Effector memory CD8-positive, alpha-beta T cell (primary cell): ENCODE results near the gene DTWD2.
A peak's percentile ranks its signal among the peaks of the same experiment; 100 is the strongest.
"Not testable (repeated sequence)": the region's sequence is repeated elsewhere in the genome, so short reads cannot be mapped to it uniquely, and the experiment has no call there.

Experiments used
- ATAC-seq: fragments of 150-1000 bp; cut with Tn5 transposase; replicated peaks from 2 replicates; pipeline ENCODE4 v1.10.0; 2021; ENCODE audit warnings: mild to moderate bottlenecking, moderate library complexity
- DNase-seq, 3 experiments: peaks; one replicate each; pipeline ENCODE4 v3.0.0; 2021
- H3K27ac Mint-ChIP-seq, 2 donors: one replicate each; pipeline ENCODE4 v1.8.0; 2022; ENCODE audit warnings: mild to moderate bottlenecking in 2 of 2, mixed read lengths in 2 of 2, moderate library complexity in 2 of 2
- H3K27me3 Mint-ChIP-seq, 2 donors: one replicate each; pipeline ENCODE4 v1.8.0; 2022; ENCODE audit warnings: mixed read lengths in 2 of 2
- H3K36me3 Mint-ChIP-seq: one replicate; pipeline ENCODE4 v1.8.0; 2022; ENCODE audit warnings: mild to moderate bottlenecking, moderate library complexity, mixed read lengths; ENCODE audit not compliant: insufficient read depth
- H3K4me1 Mint-ChIP-seq, 2 donors: one replicate each; pipeline ENCODE4 v1.8.0; 2022; ENCODE audit warnings: low read depth in 2 of 2, mixed read lengths in 2 of 2
- H3K4me3 Mint-ChIP-seq, 2 donors: one replicate each; pipeline ENCODE4 v1.8.0; 2022; ENCODE audit warnings: mild to moderate bottlenecking in 2 of 2, mixed read lengths in 2 of 2, moderate library complexity in 2 of 2
- H3K9me3 Mint-ChIP-seq, 2 donors: one replicate each; pipeline ENCODE4 v1.8.0; 2022; ENCODE audit warnings: mixed read lengths in 2 of 2

DTWD2 gene

DNA sequence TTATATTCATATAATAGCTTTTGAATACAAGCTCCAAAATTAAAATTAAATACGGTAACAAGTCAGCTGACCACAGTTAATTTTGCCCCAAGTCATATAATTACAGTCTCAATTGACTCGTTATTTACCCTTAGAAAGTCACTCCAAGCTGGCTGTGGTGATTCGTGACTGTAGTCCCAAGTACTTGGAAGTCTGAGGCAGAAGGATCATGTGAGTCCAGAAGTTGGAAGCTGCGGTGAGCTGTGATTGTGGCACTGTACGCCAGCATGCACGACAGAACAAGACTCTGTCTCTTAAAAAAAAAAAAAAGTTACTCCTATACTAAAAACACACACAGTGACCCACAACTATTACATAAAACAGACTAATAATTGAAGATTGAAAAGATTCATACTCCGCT is 31.6 kb upstream of the DTWD2 start:
- H3K4me1 Mint-ChIP-seq = no peaks in the 10 kb centered on the region
- no peak overlapping the region for H3K27ac Mint-ChIP-seq

GRCh38 chr5:119019501-119019900 is 31.2 kb upstream of the DTWD2 start:
- no peaks in the 10 kb centered on the region for H3K9me3 Mint-ChIP-seq
- H3K4me1 Mint-ChIP-seq = no peaks in the 10 kb centered on the region
- H3K27me3 Mint-ChIP-seq = no peaks in the 10 kb centered on the region
- no peak overlapping the region for H3K27ac Mint-ChIP-seq
- DNase-seq (no peak), ATAC-seq (no peak)
- H3K4me3 Mint-ChIP-seq = no peak overlapping the region
- H3K36me3 Mint-ChIP-seq = no peaks in the 10 kb centered on the region

More for the DNA sequence above, 31.6 kb upstream of the DTWD2 start:
- H3K4me3 Mint-ChIP-seq = no peak overlapping the region
- ATAC-seq (no peak), DNase-seq (no peak)
- no peaks in the 10 kb centered on the region for H3K9me3 Mint-ChIP-seq
- no peaks in the 10 kb centered on the region for H3K36me3 Mint-ChIP-seq
- no peaks in the 10 kb centered on the region for H3K27me3 Mint-ChIP-seq

DNA sequence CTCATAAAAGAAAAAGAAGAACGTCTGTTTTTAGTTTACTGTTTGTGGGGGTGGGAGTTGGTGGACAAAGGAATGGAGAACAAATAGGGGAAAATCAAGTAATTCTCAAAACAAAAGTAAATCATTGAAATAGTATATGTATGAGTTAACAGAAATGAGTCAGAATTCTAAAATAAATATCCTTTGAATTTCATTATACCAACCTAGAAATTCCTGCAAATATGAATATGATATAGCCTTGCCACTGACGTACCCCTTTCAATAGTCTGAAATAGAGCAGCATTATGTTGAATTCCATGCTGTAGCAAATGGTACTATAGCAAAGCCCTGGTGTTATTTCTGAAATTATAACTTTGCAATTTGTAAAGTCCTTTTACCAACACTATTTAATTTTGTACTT is 29.6 kb upstream of the DTWD2 start:
- DNase-seq (no peak), ATAC-seq (no peak)
- H3K27ac Mint-ChIP-seq = no peak overlapping the region
- no peak overlapping the region for H3K4me3 Mint-ChIP-seq
- H3K36me3 Mint-ChIP-seq = no peaks in the 10 kb centered on the region
- H3K9me3 Mint-ChIP-seq = no peaks in the 10 kb centered on the region
- no peaks in the 10 kb centered on the region for H3K4me1 Mint-ChIP-seq
- H3K27me3 Mint-ChIP-seq = no peaks in the 10 kb centered on the region

DNA sequence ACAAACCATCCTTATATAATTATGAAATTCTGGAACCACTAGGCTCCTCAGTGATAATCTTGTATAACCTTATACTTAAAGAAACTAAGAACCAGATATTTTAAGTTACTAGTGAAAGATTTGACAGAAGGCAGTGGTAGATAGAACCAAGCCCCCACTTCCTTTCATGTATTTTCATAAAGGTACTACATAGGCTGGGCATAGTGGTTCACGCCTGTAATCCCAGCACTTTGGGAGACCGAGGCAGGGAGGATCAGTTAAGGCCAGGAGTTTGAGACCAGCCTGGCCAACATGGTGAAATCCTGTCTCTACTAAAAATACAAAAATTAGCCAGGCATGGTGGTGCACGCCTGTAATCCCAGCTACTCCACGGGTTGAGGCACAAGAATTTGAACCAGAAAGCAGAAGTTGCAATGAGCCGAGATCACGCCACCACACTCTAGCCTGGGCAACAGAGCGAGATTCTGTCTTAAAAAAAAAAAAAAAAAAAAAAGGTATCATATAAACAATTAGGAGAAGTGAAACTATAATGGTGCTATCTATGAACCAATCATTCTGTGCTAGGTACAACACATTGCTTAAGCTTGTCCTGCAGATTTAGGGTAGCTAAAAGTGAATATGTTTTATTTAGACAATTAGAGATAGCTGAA is 27.9 kb upstream of the DTWD2 start:
- Mint-ChIP-seq H3K27me3 (no peaks in the 10 kb centered on the region), H3K36me3 (no peaks in the 10 kb centered on the region), H3K4me3 (no peak overlapping the region), H3K27ac (no peak overlapping the region), H3K9me3 (no peaks in the 10 kb centered on the region), H3K4me1 (no peaks in the 10 kb centered on the region)
- DNase-seq = no peak
- peak; percentile 12 for ATAC-seq

DNA sequence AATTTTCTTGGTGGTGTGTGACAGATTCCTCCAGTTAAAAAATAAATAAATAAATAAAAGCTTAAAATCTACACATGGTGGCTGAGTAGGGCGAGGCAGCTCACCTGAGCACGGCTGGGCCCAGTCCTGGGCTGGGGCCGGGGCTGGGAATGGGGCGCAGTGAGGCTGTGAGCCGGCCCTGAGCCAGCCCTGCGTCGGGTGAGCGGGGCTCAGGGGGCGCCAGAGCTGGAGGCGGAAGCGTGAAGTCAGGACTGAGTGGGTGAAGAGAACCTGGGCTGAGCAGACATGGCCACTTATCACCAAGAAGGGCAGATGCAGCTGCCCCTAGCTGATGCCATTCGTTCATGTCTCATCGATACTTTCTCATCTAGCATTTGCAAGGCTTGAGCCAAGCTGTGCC is 22.8 kb upstream of the DTWD2 start:
- H3K4me3 Mint-ChIP-seq = no peak overlapping the region
- no peaks in the 10 kb centered on the region for H3K36me3 Mint-ChIP-seq
- no peak for DNase-seq
- H3K4me1 Mint-ChIP-seq = no peaks in the 10 kb centered on the region
- no peak for ATAC-seq
- no peaks in the 10 kb centered on the region for H3K27me3 Mint-ChIP-seq
- H3K9me3 Mint-ChIP-seq = no peaks in the 10 kb centered on the region
- no peak overlapping the region for H3K27ac Mint-ChIP-seq

DNA sequence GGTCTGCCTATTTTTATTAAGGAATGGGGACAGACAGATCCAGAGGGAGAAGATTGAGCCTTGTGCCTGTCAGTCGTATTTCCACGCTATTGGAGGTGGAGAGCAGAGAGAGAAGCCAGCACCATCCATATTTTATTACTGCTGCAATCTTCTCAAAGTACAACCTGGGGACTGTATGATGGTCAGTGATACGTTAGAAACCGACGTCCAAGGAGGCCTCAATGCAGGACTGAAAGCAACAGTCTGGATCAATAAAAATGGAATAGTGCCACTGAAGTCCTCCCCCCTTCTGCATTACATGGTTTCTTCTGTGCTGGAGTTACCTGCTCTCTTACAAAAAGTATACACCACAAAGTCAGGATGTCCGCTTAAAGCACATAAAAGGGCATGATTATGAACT is 21.9 kb upstream of the DTWD2 start:
- H3K27ac Mint-ChIP-seq = no peak overlapping the region
- no peak for ATAC-seq
- H3K36me3 Mint-ChIP-seq = no peaks in the 10 kb centered on the region
- H3K4me3 Mint-ChIP-seq = no peak overlapping the region
- no peak for DNase-seq
- no peaks in the 10 kb centered on the region for H3K9me3 Mint-ChIP-seq
- no peaks in the 10 kb centered on the region for H3K4me1 Mint-ChIP-seq
- no peaks in the 10 kb centered on the region for H3K27me3 Mint-ChIP-seq

DNA sequence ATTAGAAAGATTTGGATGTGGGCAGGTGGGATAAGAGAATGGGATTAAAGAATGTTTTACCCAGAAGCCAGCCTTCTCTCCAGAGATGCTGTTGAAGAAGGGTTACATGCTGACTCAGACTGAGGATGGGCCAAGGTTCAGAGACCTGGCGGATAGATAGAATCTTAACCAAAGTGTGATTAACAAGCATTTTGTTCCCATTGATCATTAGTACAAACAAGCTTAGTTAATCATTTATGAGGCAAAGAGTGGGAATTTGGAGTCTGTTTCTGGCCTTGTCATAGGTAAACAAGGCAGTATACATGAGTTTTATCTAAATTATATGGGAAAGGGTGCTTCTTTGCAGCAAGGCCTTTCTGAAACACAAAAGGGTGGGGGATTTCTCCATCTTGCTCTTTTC is 20.8 kb upstream of the DTWD2 start:
- no peak overlapping the region for H3K4me3 Mint-ChIP-seq
- ATAC-seq = no peak
- H3K27me3 Mint-ChIP-seq = no peaks in the 10 kb centered on the region
- no peaks in the 10 kb centered on the region for H3K9me3 Mint-ChIP-seq
- H3K36me3 Mint-ChIP-seq = no peaks in the 10 kb centered on the region
- no peak for DNase-seq
- H3K27ac Mint-ChIP-seq = no peak overlapping the region
- H3K4me1 Mint-ChIP-seq = no peaks in the 10 kb centered on the region

GRCh38 chr5:118999696-119000095 is 11.3 kb upstream of the DTWD2 start:
- no peaks in the 10 kb centered on the region for H3K36me3 Mint-ChIP-seq
- DNase-seq (no peak), ATAC-seq (no peak)
- peaks cover 0 to 2% of the 10 kb centered on the region in 2 donors for H3K9me3 Mint-ChIP-seq
- peaks cover 18 to 33% of the 10 kb centered on the region in 2 donors for H3K27me3 Mint-ChIP-seq
- no peaks in the 10 kb centered on the region for H3K4me1 Mint-ChIP-seq
- no peak overlapping the region for H3K4me3 Mint-ChIP-seq
- H3K27ac Mint-ChIP-seq = no peak overlapping the region

DNA sequence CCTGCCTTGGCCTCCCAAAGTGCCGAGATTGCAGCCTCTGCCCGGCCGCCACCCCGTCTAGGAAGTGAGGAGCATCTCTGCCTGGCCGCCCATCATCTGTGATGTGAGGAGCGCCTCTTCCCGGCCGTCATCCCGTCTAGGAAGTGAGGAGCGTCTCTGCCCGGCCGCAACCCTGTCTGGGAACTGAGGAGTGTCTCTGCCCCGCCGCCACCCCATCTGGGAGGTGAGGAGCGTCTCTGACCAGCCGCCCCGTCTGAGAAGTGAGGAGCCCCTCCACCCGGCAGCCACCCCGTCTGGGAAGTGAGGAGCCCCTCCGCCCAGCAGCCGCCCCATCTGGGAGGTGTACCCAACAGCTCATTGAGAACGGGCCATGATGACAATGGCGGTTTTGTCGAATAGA is 10.5 kb upstream of the DTWD2 start:
- not testable (repeated sequence) for H3K4me3 Mint-ChIP-seq, ATAC-seq, H3K27ac Mint-ChIP-seq, H3K36me3 Mint-ChIP-seq, H3K9me3 Mint-ChIP-seq, DNase-seq, H3K4me1 Mint-ChIP-seq
- peaks cover 18 to 33% of the 10 kb centered on the region in 2 donors for H3K27me3 Mint-ChIP-seq

- no peak overlapping the region for H3K27ac Mint-ChIP-seq
- ATAC-seq (no peak), DNase-seq (no peak)
- no peak overlapping the region for H3K4me3 Mint-ChIP-seq
- no peaks in the 10 kb centered on the region for H3K4me1 Mint-ChIP-seq
- peaks cover 0 to 2% of the 10 kb centered on the region in 2 donors for H3K9me3 Mint-ChIP-seq
- peaks cover 12 to 33% of the 10 kb centered on the region in 2 donors for H3K27me3 Mint-ChIP-seq
- H3K36me3 Mint-ChIP-seq = no peaks in the 10 kb centered on the region
Measured at GRCh38 chr5:118996098-118996497, 7.8 kb upstream of the DTWD2 start.

- Mint-ChIP-seq H3K27me3 (peaks cover 12 to 27% of the 10 kb centered on the region in 2 donors), H3K4me1 (no peaks in the 10 kb centered on the region), H3K4me3 (no peak overlapping the region), H3K9me3 (no peaks in the 10 kb centered on the region), H3K27ac (no peak overlapping the region), H3K36me3 (no peaks in the 10 kb centered on the region)
- DNase-seq (no peak), ATAC-seq (no peak)
Measured at GRCh38 chr5:118994595-118994994, 6.2 kb upstream of the DTWD2 start.

GRCh38 chr5:118993118-118993517 is 4.8 kb upstream of the DTWD2 start:
- H3K36me3 Mint-ChIP-seq, ATAC-seq, DNase-seq, H3K27ac Mint-ChIP-seq, H3K4me3 Mint-ChIP-seq, H3K9me3 Mint-ChIP-seq, H3K4me1 Mint-ChIP-seq: not testable (repeated sequence)
- peaks cover 12 to 26% of the 10 kb centered on the region in 2 donors for H3K27me3 Mint-ChIP-seq

DNA sequence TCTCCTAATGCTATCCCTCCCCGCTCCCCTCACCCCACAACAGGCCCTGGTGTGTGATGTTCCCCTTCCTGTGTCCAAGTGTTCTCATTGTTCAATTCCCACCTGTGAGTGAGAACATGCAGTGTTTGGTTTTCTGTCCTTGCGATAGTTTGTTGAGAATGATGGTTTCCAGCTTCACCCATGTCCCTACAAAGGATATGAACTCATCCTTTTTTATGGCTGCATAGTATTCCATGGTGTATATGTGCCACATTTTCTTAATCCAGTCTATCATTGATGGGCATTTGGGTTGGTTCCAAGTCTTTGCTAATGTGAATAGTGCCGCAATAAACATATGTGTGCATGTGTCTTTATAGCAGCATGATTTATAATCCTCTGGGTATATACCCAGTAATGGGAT is 3.7 kb upstream of the DTWD2 start:
- peaks cover 12 to 15% of the 10 kb centered on the region in 2 donors for H3K27me3 Mint-ChIP-seq
- ATAC-seq, H3K36me3 Mint-ChIP-seq, H3K4me1 Mint-ChIP-seq, DNase-seq, H3K9me3 Mint-ChIP-seq, H3K4me3 Mint-ChIP-seq, H3K27ac Mint-ChIP-seq: not testable (repeated sequence)

DNA sequence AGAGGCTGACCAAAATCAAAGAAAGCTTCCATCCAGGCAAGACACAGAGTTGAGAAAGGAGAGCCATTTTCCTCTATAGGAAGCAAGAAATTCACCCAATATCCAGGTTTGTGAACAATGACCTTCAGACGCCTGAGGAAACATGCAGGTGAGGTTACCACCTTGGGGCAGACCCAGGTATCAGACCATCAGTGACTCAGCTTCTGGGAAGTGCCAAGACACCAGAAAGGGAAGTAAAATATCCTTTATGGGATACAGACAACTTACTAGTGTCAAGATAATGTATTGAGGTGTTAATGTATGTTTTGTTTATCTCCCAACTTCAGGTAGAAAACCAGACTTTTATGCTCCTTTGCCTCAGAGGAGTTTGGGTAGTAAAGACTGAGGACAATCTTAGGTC is 2.2 kb upstream of the DTWD2 start:
- Mint-ChIP-seq H3K4me1 (peaks cover 6 to 9% of the 10 kb centered on the region in 2 donors), H3K9me3 (no peaks in the 10 kb centered on the region), H3K36me3 (peaks cover 3% of the 10 kb centered on the region), H3K4me3 (no peak overlapping the region), H3K27ac (no peak overlapping the region), H3K27me3 (peaks cover 3 to 9% of the 10 kb centered on the region in 2 donors)
- DNase-seq = no peak
- no peak for ATAC-seq

GRCh38 chr5:118989816-118990215 is 1.5 kb upstream of the DTWD2 start:
- ATAC-seq (no peak), DNase-seq (no peak)
- Mint-ChIP-seq H3K36me3 (peaks cover 3% of the 10 kb centered on the region), H3K4me1 (peaks cover 6 to 9% of the 10 kb centered on the region in 2 donors), H3K27me3 (peaks cover 0 to 1% of the 10 kb centered on the region in 2 donors), H3K9me3 (no peaks in the 10 kb centered on the region), H3K4me3 (no peak overlapping the region), H3K27ac (no peak overlapping the region)
